Hematopoietic multipotent progenitor cell treated with erythropoietin and hydrocortisone succinate and interleukin-3 and kit ligand, for 15 days (in vitro differentiated cells): Measurements from ENCODE around the gene SPATA31A7.
"Not testable (repeated sequence)": the region's sequence is repeated elsewhere in the genome, so short reads cannot be mapped to it uniquely, and the experiment has no call there.

Source experiments
- DNase-seq: peaks from one replicate; pipeline ENCODE4 v3.0.0-alpha.2; 2015; ENCODE audit warnings: low spot score

Gene SPATA31A7

GRCh38 chr9:61189736-61190135 is at the start of gene SPATA31A7:
Gene SPATA31A7 (plus strand): TSS chr9:61190036. CDS start chr9:61190065, 29 bp downstream.
- not testable (repeated sequence) for DNase-seq

- not testable (repeated sequence) for DNase-seq
Observed at GRCh38 chr9:61226438-61226837, 36.6 kb downstream of the SPATA31A7 start.
